ENCODE results near the gene UPF3A. TPM values are rescaled to one million over a fixed set of nuclear protein-coding genes. Genes with fewer than 3 reads are reported as not detected.

The UPF3A gene
- total and polyA plus RNA-seq, 7 experiments from 2014 or later = 12.3 to 88.7 (median 57.9) TPM

GRCh38 chr13:114313061-114313860 is 31.9 kb downstream of the UPF3A start:
- ATAC-seq (no peak), DNase-seq (peak in 3 of 9 donors; percentile 3 to 26 (median 7))
- Mint-ChIP-seq H3K27ac (peak overlapping the region; percentile 84 to 95 (median 91)), H3K27me3 (no peaks in the 10 kb centered on the region), H3K36me3 (peaks cover 0 to 11% (median 0%) of the 10 kb centered on the region in 5 donors), H3K9me3 (peaks cover 0 to 4% (median 0%) of the 10 kb centered on the region in 11 donors), H3K4me3 (peak overlapping the region; percentile 81 to 95 (median 90)), H3K4me1 (peaks cover 24 to 43% (median 36%) of the 10 kb centered on the region in 7 donors)
- no peaks in the 10 kb centered on the region for H3K9me3 ChIP-seq (ENCODE audit: control insufficient read depth in 2 of 3, low read length in 3 of 3)
- H3K36me3 ChIP-seq (ENCODE audit: control insufficient read depth in 2 of 3, insufficient read depth in 3 of 3, low read length in 3 of 3) = no peaks in the 10 kb centered on the region
- H3K27me3 ChIP-seq (ENCODE audit: control insufficient read depth in 2 of 2, insufficient read depth in 2 of 2, low read length in 2 of 2) = no peaks in the 10 kb centered on the region
- intact Hi-C loops (cut with micrococcal nuclease) = no loop called here
- ChIA-PET CTCF (no interaction called here), POLR2A (interaction anchor here (0.9 to 3.2 kb wide), 5 partner anchors 8 to 33 kb away, joined by 3 to 14 read pairs (median 4); partner anchors contain the start of gene UPF3A)
- H3K4me3 ChIP-seq (ENCODE audit: low read length) = peak overlapping the region; percentile 42
- H3K4me1 ChIP-seq (ENCODE audit: control insufficient read depth in 2 of 2, insufficient read depth in 2 of 2, low read length in 2 of 2) = peaks cover 14 to 16% of the 10 kb centered on the region in 2 donors
- H3K27ac ChIP-seq (ENCODE audit: low read depth, low read length) = peak overlapping the region; percentile 80

GRCh38 chr13:114314074-114314912 is 32.9 kb downstream of the UPF3A start, which contains the start of gene CHAMP1:
TSS of gene CHAMP1 (plus strand) at chr13:114314503. CDS start at chr13:114323843, 9,340 bp downstream.
- peaks cover 0 to 4% (median 0%) of the 10 kb centered on the region in 11 donors for H3K9me3 Mint-ChIP-seq
- H3K36me3 Mint-ChIP-seq = peaks cover 0 to 11% (median 2%) of the 10 kb centered on the region in 5 donors
- Histone ChIP-seq H3K4me1 (ENCODE audit: control insufficient read depth in 2 of 2, insufficient read depth in 2 of 2, low read length in 2 of 2) (peaks cover 16% of the 10 kb centered on the region in 2 donors), H3K27ac (ENCODE audit: low read depth, low read length) (peak within 1 kb of the TSS; percentile 80), H3K4me3 (ENCODE audit: low read length) (peak within 1 kb of the TSS; percentile 42), H3K9me3 (ENCODE audit: control insufficient read depth in 2 of 3, low read length in 3 of 3) (no peaks in the 10 kb centered on the region), H3K27me3 (ENCODE audit: control insufficient read depth in 2 of 2, insufficient read depth in 2 of 2, low read length in 2 of 2) (no peaks in the 10 kb centered on the region), H3K36me3 (ENCODE audit: control insufficient read depth in 2 of 3, insufficient read depth in 3 of 3, low read length in 3 of 3) (no peaks in the 10 kb centered on the region)
- H3K27me3 Mint-ChIP-seq = no peaks in the 10 kb centered on the region
- ATAC-seq (peak; percentile 94), DNase-seq (peak; percentile 79 to 96 (median 89))
- ChIA-PET CTCF (no interaction called here), POLR2A (interaction anchor here (0.9 to 3.2 kb wide), 5 partner anchors 9 to 34 kb away, joined by 3 to 14 read pairs (median 4); partner anchors contain the start of gene UPF3A)
- intact Hi-C loops (cut with micrococcal nuclease) = loop anchor here (1.0 kb wide), 2 partner anchors 25 to 33 kb away; partner anchors contain the start of gene UPF3A (in 2 of the 2)
- peak within 1 kb of the TSS; percentile 84 to 95 (median 91) for H3K4me3 Mint-ChIP-seq
- H3K27ac Mint-ChIP-seq = peak within 1 kb of the TSS; percentile 85 to 95 (median 92)
- peaks cover 33 to 54% (median 45%) of the 10 kb centered on the region in 7 donors for H3K4me1 Mint-ChIP-seq

GRCh38 chr13:114315074-114315785 is 33.8 kb downstream of the UPF3A start:
- peaks cover 0 to 12% (median 9%) of the 10 kb centered on the region in 5 donors for H3K36me3 Mint-ChIP-seq
- no peaks in the 10 kb centered on the region for H3K27me3 Mint-ChIP-seq
- ChIA-PET POLR2A (interaction anchor here (1.1 kb wide), 1 partner anchor 8 kb away, joined by 3 read pairs; no protein-coding TSS in a partner anchor), CTCF (interaction anchor here (0.7 kb wide), 1 partner anchor 56 kb away, joined by 4 read pairs; no protein-coding TSS in a partner anchor)
- peak overlapping the region; percentile 80 for H3K27ac ChIP-seq (ENCODE audit: low read depth, low read length)
- ATAC-seq (no peak), DNase-seq (peak in 6 of 9 donors; percentile 15 to 23 (median 22))
- intact Hi-C loops (cut with micrococcal nuclease) = no loop called here
- H3K4me1 ChIP-seq (ENCODE audit: control insufficient read depth in 2 of 2, insufficient read depth in 2 of 2, low read length in 2 of 2) = peaks cover 16% of the 10 kb centered on the region in 2 donors
- H3K9me3 Mint-ChIP-seq = peaks cover 0 to 4% (median 0%) of the 10 kb centered on the region in 11 donors
- H3K4me3 Mint-ChIP-seq = peak overlapping the region; percentile 80 to 95 (median 88)
- H3K27me3 ChIP-seq (ENCODE audit: control insufficient read depth in 2 of 2, insufficient read depth in 2 of 2, low read length in 2 of 2) = no peaks in the 10 kb centered on the region
- H3K4me3 ChIP-seq (ENCODE audit: low read length) = peak overlapping the region; percentile 42
- H3K36me3 ChIP-seq (ENCODE audit: control insufficient read depth in 2 of 3, insufficient read depth in 3 of 3, low read length in 3 of 3) = peaks cover 0 to 5% (median 0%) of the 10 kb centered on the region in 3 experiments
- no peaks in the 10 kb centered on the region for H3K9me3 ChIP-seq (ENCODE audit: control insufficient read depth in 2 of 3, low read length in 3 of 3)
- peak overlapping the region; percentile 58 to 93 (median 85) for H3K27ac Mint-ChIP-seq
- peaks cover 40 to 62% (median 54%) of the 10 kb centered on the region in 7 donors for H3K4me1 Mint-ChIP-seq

GRCh38 chr13:114318624-114319023 is 37.2 kb downstream of the UPF3A start:
- peaks cover 7 to 12% of the 10 kb centered on the region in 2 donors for H3K4me1 ChIP-seq (ENCODE audit: control insufficient read depth in 2 of 2, insufficient read depth in 2 of 2, low read length in 2 of 2)
- ATAC-seq (no peak), DNase-seq (no peak)
- Mint-ChIP-seq H3K36me3 (peaks cover 5 to 35% (median 20%) of the 10 kb centered on the region in 5 donors), H3K9me3 (no peaks in the 10 kb centered on the region), H3K27me3 (no peaks in the 10 kb centered on the region), H3K4me1 (peaks cover 35 to 60% (median 50%) of the 10 kb centered on the region in 7 donors), H3K4me3 (peak overlapping the region in 4 of 10 donors; percentile 5 to 10 (median 7)), H3K27ac (peak overlapping the region in 8 of 9 donors; percentile 19 to 73 (median 50))
- peaks cover 0 to 23% (median 7%) of the 10 kb centered on the region in 3 experiments for H3K36me3 ChIP-seq (ENCODE audit: control insufficient read depth in 2 of 3, insufficient read depth in 3 of 3, low read length in 3 of 3)
- POLR2A ChIA-PET = interaction anchor here (1.7 kb wide), 1 partner anchor 37 kb away, joined by 4 read pairs; the partner anchor contains the start of gene UPF3A
- intact Hi-C loops (cut with micrococcal nuclease) = no loop called here
- no peak overlapping the region for H3K4me3 ChIP-seq (ENCODE audit: low read length)
- CTCF ChIA-PET = interaction anchor here (0.7 kb wide), 2 partner anchors 204 to 512 kb away, joined by 4 read pairs; no protein-coding TSS in a partner anchor
- H3K27ac ChIP-seq (ENCODE audit: low read depth, low read length) = no peak overlapping the region
- H3K9me3 ChIP-seq (ENCODE audit: control insufficient read depth in 2 of 3, low read length in 3 of 3) = no peaks in the 10 kb centered on the region
- H3K27me3 ChIP-seq (ENCODE audit: control insufficient read depth in 2 of 2, insufficient read depth in 2 of 2, low read length in 2 of 2) = no peaks in the 10 kb centered on the region

- no peak overlapping the region for H3K4me3 Mint-ChIP-seq
- CTCF ChIA-PET = no interaction called here
- POLR2A ChIA-PET = interaction anchor here (0.6 to 1.0 kb wide), 2 partner anchors 18 to 1101 kb away, joined by 3 read pairs; no protein-coding TSS in a partner anchor
- H3K27me3 ChIP-seq (ENCODE audit: control insufficient read depth in 2 of 2, insufficient read depth in 2 of 2, low read length in 2 of 2) = no peaks in the 10 kb centered on the region
- H3K36me3 Mint-ChIP-seq = peaks cover 12 to 43% (median 27%) of the 10 kb centered on the region in 5 donors
- H3K27ac Mint-ChIP-seq = peak overlapping the region in 7 of 9 donors; percentile 22 to 77 (median 51)
- H3K36me3 ChIP-seq (ENCODE audit: control insufficient read depth in 2 of 3, insufficient read depth in 3 of 3, low read length in 3 of 3) = peaks cover 0 to 32% (median 7%) of the 10 kb centered on the region in 3 experiments
- DNase-seq (no peak), ATAC-seq (no peak)
- H3K27me3 Mint-ChIP-seq = no peaks in the 10 kb centered on the region
- intact Hi-C loops (cut with micrococcal nuclease) = no loop called here
- H3K9me3 ChIP-seq (ENCODE audit: control insufficient read depth in 2 of 3, low read length in 3 of 3) = no peaks in the 10 kb centered on the region
- no peak overlapping the region for H3K4me3 ChIP-seq (ENCODE audit: low read length)
- peaks cover 7 to 9% of the 10 kb centered on the region in 2 donors for H3K4me1 ChIP-seq (ENCODE audit: control insufficient read depth in 2 of 2, insufficient read depth in 2 of 2, low read length in 2 of 2)
- no peak overlapping the region for H3K27ac ChIP-seq (ENCODE audit: low read depth, low read length)
- no peaks in the 10 kb centered on the region for H3K9me3 Mint-ChIP-seq
- H3K4me1 Mint-ChIP-seq = peaks cover 36 to 56% (median 50%) of the 10 kb centered on the region in 7 donors
These were observed 38.1 kb downstream of the UPF3A start for GRCh38 chr13:114319441-114319913.
